ENCODE measurements around the gene FAM184A. TPM values are rescaled to one million over a fixed set of nuclear protein-coding genes. Genes with fewer than 3 reads are reported as not detected.

Gene FAM184A
- total and polyA plus RNA-seq, 7 donors = 0.60 to 8.7 (median 3.9) TPM

- H3K9me3 ChIP-seq = no peaks in the 10 kb centered on the region
- intact Hi-C loops (cut with DNase I) = loop anchor here (10.0 kb wide), 1 partner anchor 144 kb away; the partner anchor contains the start of gene FAM184A
- peaks cover 0 to 19% (median 8%) of the 10 kb centered on the region in 4 donors for H3K4me1 ChIP-seq
- DNase-seq = no peak
- TF ChIP-seq EP300 (IDR thresholded peaks at IDR 0.05) (no peak), POLR2A (IDR thresholded peaks at IDR 0.05) (no peak), CTCF (IDR thresholded peaks at IDR 0.05) (no peak), POLR2AphosphoS5 (IDR thresholded peaks at IDR 0.05) (no peak)
- peaks cover 6 to 52% (median 20%) of the 10 kb centered on the region in 4 donors for H3K36me3 ChIP-seq
- 96 to 98% methylated on average over 3 of the region's 3 CpGs for WGBS, 2 donors
- no peak overlapping the region for H3K4me3 ChIP-seq
- no peak overlapping the region for H3K27ac ChIP-seq
- no peaks in the 10 kb centered on the region for H3K27me3 ChIP-seq
These were observed 147.8 kb downstream of the FAM184A start for GRCh38 chr6:118930680-118931079.

DNA sequence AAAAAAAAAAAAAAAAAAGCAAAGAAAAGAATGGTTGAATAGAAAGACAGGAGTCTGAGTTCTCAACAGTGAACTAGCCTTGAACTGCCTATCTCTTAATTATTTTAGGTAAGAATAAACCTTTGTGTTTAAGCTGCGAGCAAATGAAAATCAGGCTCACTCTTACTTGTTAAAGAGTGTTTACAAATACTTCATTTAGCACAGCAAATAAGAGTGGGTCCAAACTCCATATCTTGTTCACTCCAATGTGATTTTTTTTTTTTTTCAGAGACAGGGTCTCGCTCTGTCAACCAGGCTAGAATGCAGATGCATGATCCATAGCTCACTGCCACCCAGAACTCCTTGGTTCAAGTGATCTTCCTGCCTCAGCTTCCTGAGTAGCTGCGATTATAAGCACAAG, 155.4 kb downstream of the FAM184A start:
- Histone ChIP-seq H3K27me3 (no peaks in the 10 kb centered on the region), H3K9me3 (no peaks in the 10 kb centered on the region), H3K36me3 (peaks cover 0 to 73% (median 10%) of the 10 kb centered on the region in 4 donors), H3K27ac (no peak overlapping the region), H3K4me3 (no peak overlapping the region), H3K4me1 (no peaks in the 10 kb centered on the region)
- intact Hi-C loops (cut with DNase I) = no loop called here
- TF ChIP-seq POLR2AphosphoS5 (IDR thresholded peaks at IDR 0.05) = no peak
- no peak for TF ChIP-seq EP300 (IDR thresholded peaks at IDR 0.05)
- TF ChIP-seq POLR2A (IDR thresholded peaks at IDR 0.05) = no peak
- TF ChIP-seq CTCF (IDR thresholded peaks at IDR 0.05) = no peak
- 88 to 94% methylated on average over 3 of the region's 3 CpGs for WGBS, 2 donors
- DNase-seq = no peak

DNA sequence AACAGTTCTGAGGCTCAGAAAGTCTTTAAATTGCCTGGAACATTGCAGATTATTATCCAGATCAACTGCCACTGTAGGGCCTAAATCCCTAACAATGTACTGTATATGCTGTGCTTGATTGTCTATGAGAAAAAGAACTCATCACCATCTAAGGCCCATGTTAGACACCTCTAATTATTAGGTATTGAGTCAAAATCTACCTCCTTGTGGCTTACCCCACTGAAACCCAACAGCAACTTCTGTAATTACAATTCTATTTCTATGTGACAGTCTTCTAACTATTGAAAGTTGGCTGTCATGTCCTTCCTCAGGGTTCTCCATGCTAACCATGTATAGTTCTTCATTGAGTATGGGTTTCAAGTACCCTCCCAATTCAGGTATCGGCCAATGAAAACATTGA, 157.4 kb downstream of the FAM184A start:
- H3K27me3 ChIP-seq = no peaks in the 10 kb centered on the region
- DNase-seq = no peak
- peaks cover 0 to 74% (median 14%) of the 10 kb centered on the region in 4 donors for H3K36me3 ChIP-seq
- H3K4me1 ChIP-seq = no peaks in the 10 kb centered on the region
- no peaks in the 10 kb centered on the region for H3K9me3 ChIP-seq
- H3K27ac ChIP-seq = no peak overlapping the region
- TF ChIP-seq POLR2AphosphoS5 (IDR thresholded peaks at IDR 0.05) (no peak), POLR2A (IDR thresholded peaks at IDR 0.05) (no peak), CTCF (IDR thresholded peaks at IDR 0.05) (no peak), EP300 (IDR thresholded peaks at IDR 0.05) (no peak)
- H3K4me3 ChIP-seq = no peak overlapping the region
- WGBS, 2 donors = 96 to 100% methylated on average over 1 of the region's 1 CpG
- intact Hi-C loops (cut with DNase I) = no loop called here

- Histone ChIP-seq H3K27ac (no peak overlapping the region), H3K4me3 (no peak overlapping the region), H3K27me3 (no peaks in the 10 kb centered on the region), H3K9me3 (no peaks in the 10 kb centered on the region), H3K4me1 (no peaks in the 10 kb centered on the region), H3K36me3 (peaks cover 0 to 86% (median 9%) of the 10 kb centered on the region in 4 donors)
- intact Hi-C loops (cut with DNase I) = no loop called here
- TF ChIP-seq EP300 (IDR thresholded peaks at IDR 0.05) (no peak), CTCF (IDR thresholded peaks at IDR 0.05) (no peak), POLR2AphosphoS5 (IDR thresholded peaks at IDR 0.05) (no peak), POLR2A (IDR thresholded peaks at IDR 0.05) (no peak)
- WGBS, 2 donors = 70 to 90% methylated on average over 2 of the region's 2 CpGs
- no peak for DNase-seq
These were observed 160.1 kb downstream of the FAM184A start for GRCh38 chr6:118918329-118918725.
